ENCODE measurements around the gene ZSWIM6.

DNA sequence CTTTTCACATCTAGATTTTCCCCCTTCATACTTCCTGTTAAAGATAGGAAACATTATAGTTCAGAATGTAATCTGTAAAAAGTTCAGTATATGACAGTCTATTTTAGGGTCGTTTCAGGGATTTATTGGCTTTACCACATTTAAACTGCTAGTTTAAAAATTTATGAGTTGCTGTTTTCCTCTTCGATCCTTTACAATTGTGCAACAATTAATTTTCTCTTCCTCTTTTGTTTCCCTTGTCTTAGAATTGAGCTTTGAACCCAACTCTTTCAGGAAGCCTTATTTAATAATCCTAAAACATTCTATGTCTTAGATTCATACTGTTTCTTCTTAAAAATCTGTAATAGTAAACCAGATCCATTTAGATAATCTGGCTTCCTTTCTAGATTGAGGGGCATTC, 16.4 kb downstream of the ZSWIM6 start:
- TF ChIP-seq, protein P1, sequence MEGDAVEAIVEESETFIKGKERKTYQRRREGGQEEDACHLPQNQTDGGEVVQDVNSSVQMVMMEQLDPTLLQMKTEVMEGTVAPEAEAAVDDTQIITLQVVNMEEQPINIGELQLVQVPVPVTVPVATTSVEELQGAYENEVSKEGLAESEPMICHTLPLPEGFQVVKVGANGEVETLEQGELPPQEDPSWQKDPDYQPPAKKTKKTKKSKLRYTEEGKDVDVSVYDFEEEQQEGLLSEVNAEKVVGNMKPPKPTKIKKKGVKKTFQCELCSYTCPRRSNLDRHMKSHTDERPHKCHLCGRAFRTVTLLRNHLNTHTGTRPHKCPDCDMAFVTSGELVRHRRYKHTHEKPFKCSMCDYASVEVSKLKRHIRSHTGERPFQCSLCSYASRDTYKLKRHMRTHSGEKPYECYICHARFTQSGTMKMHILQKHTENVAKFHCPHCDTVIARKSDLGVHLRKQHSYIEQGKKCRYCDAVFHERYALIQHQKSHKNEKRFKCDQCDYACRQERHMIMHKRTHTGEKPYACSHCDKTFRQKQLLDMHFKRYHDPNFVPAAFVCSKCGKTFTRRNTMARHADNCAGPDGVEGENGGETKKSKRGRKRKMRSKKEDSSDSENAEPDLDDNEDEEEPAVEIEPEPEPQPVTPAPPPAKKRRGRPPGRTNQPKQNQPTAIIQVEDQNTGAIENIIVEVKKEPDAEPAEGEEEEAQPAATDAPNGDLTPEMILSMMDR (IDR thresholded peaks at IDR 0.05) = no peak
- TF ChIP-seq POLR2A (IDR thresholded peaks at IDR 0.05) (no peak), EP300 (IDR thresholded peaks at IDR 0.05) (no peak)

Data from stomach (tissue), 4 donors.